Activated naive CD4-positive, alpha-beta T cell treated with anti-CD3 and anti-CD28 coated beads, Interleukin-2, amount 10 ng/mL, durations not matched to agents 7 days and 5 days (primary cell): Measurements from ENCODE around the gene MYOM3.

Experiments used
- CTCF ChIA-PET: fragments of 350-600 bp; sonication (Branson Sonifier 250); formaldehyde crosslinking; loops from one replicate; lab custom pipeline; 2021; ENCODE audit warnings: antibody characterized with exemption; lab: Charles Lee
- DNase-seq: peaks from one replicate; pipeline ENCODE4 v3.0.0-alpha.2; 2020
- H3K27ac Mint-ChIP-seq: one replicate; pipeline ENCODE4 v1.8.0; 2021; ENCODE audit warnings: mild to moderate bottlenecking, moderate library complexity, mixed read lengths
- H3K27me3 Mint-ChIP-seq: one replicate; pipeline ENCODE4 v1.8.0; 2021; ENCODE audit warnings: mild to moderate bottlenecking, mixed read lengths
- H3K36me3 Mint-ChIP-seq: one replicate; pipeline ENCODE4 v1.8.0; 2021; ENCODE audit warnings: mixed read lengths
- H3K4me1 Mint-ChIP-seq: one replicate; pipeline ENCODE4 v1.8.0; 2021; ENCODE audit warnings: mixed read lengths
- H3K4me3 Mint-ChIP-seq: one replicate; pipeline ENCODE4 v1.8.0; 2021; ENCODE audit warnings: mild to moderate bottlenecking, moderate library complexity, mixed read lengths
- H3K9me3 Mint-ChIP-seq: one replicate; pipeline ENCODE4 v1.8.0; 2021; ENCODE audit warnings: mixed read lengths

The MYOM3 gene

GRCh38 chr1:24147194-24147593 is 35.3 kb upstream of the MYOM3 start:
- Mint-ChIP-seq H3K9me3 (no peaks in the 10 kb centered on the region), H3K4me1 (peaks cover 19% of the 10 kb centered on the region), H3K36me3 (no peaks in the 10 kb centered on the region), H3K27ac (no peak overlapping the region), H3K27me3 (peaks cover 67% of the 10 kb centered on the region), H3K4me3 (no peak overlapping the region)
- CTCF ChIA-PET = interaction anchor here (1.0 to 2.0 kb wide), 4 partner anchors 12 to 245 kb away, joined by 3 to 8 read pairs (median 4); no protein-coding TSS in a partner anchor
- no peak for DNase-seq

GRCh38 chr1:24142546-24143534 is 30.9 kb upstream of the MYOM3 start, which contains the start of gene IL22RA1:
Gene IL22RA1, minus strand, starts transcription at chr1:24143140. Its CDS starts 58 bp downstream, at chr1:24143082.
- H3K4me1 Mint-ChIP-seq = peaks cover 4% of the 10 kb centered on the region
- no peak for DNase-seq
- H3K36me3 Mint-ChIP-seq = no peaks in the 10 kb centered on the region
- H3K27me3 Mint-ChIP-seq = peaks cover 33% of the 10 kb centered on the region
- no peak within 1 kb of the TSS for H3K27ac Mint-ChIP-seq
- H3K4me3 Mint-ChIP-seq = no peak within 1 kb of the TSS
- no peaks in the 10 kb centered on the region for H3K9me3 Mint-ChIP-seq
- CTCF ChIA-PET = interaction anchor here (0.9 to 1.8 kb wide), 4 partner anchors 8 to 248 kb away, joined by 3 to 4 read pairs (median 3); no protein-coding TSS in a partner anchor

GRCh38 chr1:24141311-24141997 is 29.5 kb upstream of the MYOM3 start:
- Mint-ChIP-seq H3K9me3 (no peaks in the 10 kb centered on the region), H3K27me3 (peaks cover 40% of the 10 kb centered on the region), H3K4me3 (no peak overlapping the region), H3K27ac (no peak overlapping the region), H3K36me3 (no peaks in the 10 kb centered on the region), H3K4me1 (peaks cover 4% of the 10 kb centered on the region)
- DNase-seq = no peak
- CTCF ChIA-PET = interaction anchor here (1.0 kb wide), 1 partner anchor 9 kb away, joined by 3 read pairs; no protein-coding TSS in a partner anchor

GRCh38 chr1:24140741-24141181 is 28.8 kb upstream of the MYOM3 start:
- peaks cover 4% of the 10 kb centered on the region for H3K4me1 Mint-ChIP-seq
- no peaks in the 10 kb centered on the region for H3K9me3 Mint-ChIP-seq
- H3K27ac Mint-ChIP-seq = no peak overlapping the region
- peak; percentile 1 for DNase-seq
- H3K4me3 Mint-ChIP-seq = no peak overlapping the region
- no peaks in the 10 kb centered on the region for H3K36me3 Mint-ChIP-seq
- H3K27me3 Mint-ChIP-seq = peaks cover 42% of the 10 kb centered on the region
- CTCF ChIA-PET = no interaction called here

GRCh38 chr1:24139841-24140425 is 28.0 kb upstream of the MYOM3 start:
- Mint-ChIP-seq H3K36me3 (no peaks in the 10 kb centered on the region), H3K4me1 (peaks cover 4% of the 10 kb centered on the region), H3K4me3 (no peak overlapping the region), H3K27ac (no peak overlapping the region), H3K9me3 (peaks cover 2% of the 10 kb centered on the region), H3K27me3 (peaks cover 42% of the 10 kb centered on the region)
- CTCF ChIA-PET = no interaction called here
- DNase-seq = no peak

GRCh38 chr1:24139222-24139489 is 27.2 kb upstream of the MYOM3 start:
- no peak for DNase-seq
- H3K27ac Mint-ChIP-seq = no peak overlapping the region
- no peak overlapping the region for H3K4me3 Mint-ChIP-seq
- CTCF ChIA-PET = no interaction called here
- H3K4me1 Mint-ChIP-seq = peaks cover 4% of the 10 kb centered on the region
- peaks cover 2% of the 10 kb centered on the region for H3K9me3 Mint-ChIP-seq
- no peaks in the 10 kb centered on the region for H3K36me3 Mint-ChIP-seq
- peaks cover 38% of the 10 kb centered on the region for H3K27me3 Mint-ChIP-seq

GRCh38 chr1:24138476-24139221 is 26.7 kb upstream of the MYOM3 start:
- no peaks in the 10 kb centered on the region for H3K36me3 Mint-ChIP-seq
- CTCF ChIA-PET = interaction anchor here (1.1 kb wide), 1 partner anchor 12 kb away, joined by 3 read pairs; no protein-coding TSS in a partner anchor
- H3K4me1 Mint-ChIP-seq = peaks cover 4% of the 10 kb centered on the region
- peaks cover 2% of the 10 kb centered on the region for H3K9me3 Mint-ChIP-seq
- DNase-seq = peak; percentile 8
- no peak overlapping the region for H3K4me3 Mint-ChIP-seq
- H3K27ac Mint-ChIP-seq = no peak overlapping the region
- peaks cover 39% of the 10 kb centered on the region for H3K27me3 Mint-ChIP-seq

GRCh38 chr1:24136956-24137539 is 25.1 kb upstream of the MYOM3 start:
- CTCF ChIA-PET = no interaction called here

GRCh38 chr1:24134376-24134775 is 22.4 kb upstream of the MYOM3 start:
- no peaks in the 10 kb centered on the region for H3K36me3 Mint-ChIP-seq
- H3K9me3 Mint-ChIP-seq = peaks cover 2% of the 10 kb centered on the region
- no peak for DNase-seq
- peaks cover 4% of the 10 kb centered on the region for H3K4me1 Mint-ChIP-seq
- H3K27ac Mint-ChIP-seq = no peak overlapping the region
- H3K4me3 Mint-ChIP-seq = no peak overlapping the region
- peaks cover 29% of the 10 kb centered on the region for H3K27me3 Mint-ChIP-seq
- CTCF ChIA-PET = interaction anchor here (1.6 to 2.5 kb wide), 2 partner anchors 16 to 18 kb away, joined by 3 to 8 read pairs; no protein-coding TSS in a partner anchor

More at GRCh38 chr1:24136956-24137539, 25.1 kb upstream of the MYOM3 start:
- DNase-seq = peak; percentile 8
- Mint-ChIP-seq H3K27me3 (peaks cover 32% of the 10 kb centered on the region), H3K36me3 (no peaks in the 10 kb centered on the region), H3K4me1 (peaks cover 4% of the 10 kb centered on the region), H3K27ac (no peak overlapping the region), H3K4me3 (no peak overlapping the region), H3K9me3 (peaks cover 2% of the 10 kb centered on the region)

GRCh38 chr1:24133819-24134218 is 21.9 kb upstream of the MYOM3 start:
- Mint-ChIP-seq H3K27ac (no peak overlapping the region), H3K9me3 (peaks cover 2% of the 10 kb centered on the region), H3K36me3 (no peaks in the 10 kb centered on the region), H3K4me3 (no peak overlapping the region), H3K4me1 (peaks cover under 1% of the 10 kb centered on the region), H3K27me3 (peaks cover 29% of the 10 kb centered on the region)
- DNase-seq = no peak
- CTCF ChIA-PET = interaction anchor here (1.1 to 2.5 kb wide), 3 partner anchors 9 to 19 kb away, joined by 3 to 8 read pairs (median 3); partner anchors contain the start of gene IL22RA1

- Mint-ChIP-seq H3K27me3 (peaks cover 15% of the 10 kb centered on the region), H3K4me1 (no peaks in the 10 kb centered on the region), H3K27ac (no peak overlapping the region), H3K9me3 (peaks cover under 1% of the 10 kb centered on the region), H3K4me3 (no peak overlapping the region), H3K36me3 (no peaks in the 10 kb centered on the region)
- DNase-seq = no peak
- CTCF ChIA-PET = no interaction called here
These were observed 18.4 kb upstream of the MYOM3 start for GRCh38 chr1:24130385-24130784.

GRCh38 chr1:24127801-24128363 is 15.9 kb upstream of the MYOM3 start:
- no peak for DNase-seq

More at GRCh38 chr1:24127801-24128363, 15.9 kb upstream of the MYOM3 start:
- Mint-ChIP-seq H3K27me3 (peaks cover 17% of the 10 kb centered on the region), H3K4me1 (no peaks in the 10 kb centered on the region), H3K36me3 (no peaks in the 10 kb centered on the region), H3K9me3 (no peaks in the 10 kb centered on the region), H3K27ac (no peak overlapping the region), H3K4me3 (no peak overlapping the region)
- CTCF ChIA-PET = no interaction called here
